ENCODE results near the gene ATP5IF1.

DNA sequence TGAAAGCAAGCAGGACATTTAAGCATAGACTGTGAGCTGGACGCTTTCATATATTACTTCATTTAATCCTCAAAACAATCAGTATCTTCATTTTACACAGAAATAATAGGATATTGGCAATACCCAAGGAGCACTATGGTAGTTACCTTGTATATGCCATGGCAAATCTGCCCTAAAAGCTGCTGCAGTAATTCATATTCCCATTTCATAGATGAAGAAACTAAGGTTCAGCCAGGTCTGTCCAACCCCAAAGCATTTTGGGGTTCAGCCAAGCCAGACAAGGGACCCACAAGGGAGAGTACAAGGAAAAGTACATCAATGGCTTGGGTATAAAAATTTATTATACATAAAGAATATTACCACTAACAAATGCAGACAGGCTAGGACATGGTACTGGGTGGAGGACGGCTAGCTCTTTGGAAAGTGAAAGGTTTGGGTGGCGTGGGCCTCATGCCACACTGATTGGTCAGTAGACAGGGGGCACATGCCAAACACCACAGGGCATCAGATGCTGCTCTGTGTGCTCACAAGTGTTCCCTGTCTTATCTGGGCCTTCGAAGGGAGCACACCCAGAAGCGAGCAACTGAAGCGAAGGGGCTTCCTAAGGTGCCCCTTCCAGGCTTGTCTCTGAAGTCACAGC, 35.6 kb upstream of the ATP5IF1 start:
- TF ChIP-seq YY1 (IDR thresholded peaks at IDR 0.05; ENCODE audit: extremely low read depth, insufficient replicate concordance, low read depth, low read length) (no peak), JUND (IDR thresholded peaks at IDR 0.05) (no peak), SP1 (IDR thresholded peaks at IDR 0.05; ENCODE audit: low read depth) (no peak), EGR1 (IDR thresholded peaks at IDR 0.05; ENCODE audit: low read depth) (no peak), EZH2 (IDR thresholded peaks at IDR 0.05) (no peak)
- TF ChIP-seq, protein P1, sequence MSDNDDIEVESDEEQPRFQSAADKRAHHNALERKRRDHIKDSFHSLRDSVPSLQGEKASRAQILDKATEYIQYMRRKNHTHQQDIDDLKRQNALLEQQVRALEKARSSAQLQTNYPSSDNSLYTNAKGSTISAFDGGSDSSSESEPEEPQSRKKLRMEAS (IDR thresholded peaks at IDR 0.05) = no peak
- TF ChIP-seq, protein P2, sequence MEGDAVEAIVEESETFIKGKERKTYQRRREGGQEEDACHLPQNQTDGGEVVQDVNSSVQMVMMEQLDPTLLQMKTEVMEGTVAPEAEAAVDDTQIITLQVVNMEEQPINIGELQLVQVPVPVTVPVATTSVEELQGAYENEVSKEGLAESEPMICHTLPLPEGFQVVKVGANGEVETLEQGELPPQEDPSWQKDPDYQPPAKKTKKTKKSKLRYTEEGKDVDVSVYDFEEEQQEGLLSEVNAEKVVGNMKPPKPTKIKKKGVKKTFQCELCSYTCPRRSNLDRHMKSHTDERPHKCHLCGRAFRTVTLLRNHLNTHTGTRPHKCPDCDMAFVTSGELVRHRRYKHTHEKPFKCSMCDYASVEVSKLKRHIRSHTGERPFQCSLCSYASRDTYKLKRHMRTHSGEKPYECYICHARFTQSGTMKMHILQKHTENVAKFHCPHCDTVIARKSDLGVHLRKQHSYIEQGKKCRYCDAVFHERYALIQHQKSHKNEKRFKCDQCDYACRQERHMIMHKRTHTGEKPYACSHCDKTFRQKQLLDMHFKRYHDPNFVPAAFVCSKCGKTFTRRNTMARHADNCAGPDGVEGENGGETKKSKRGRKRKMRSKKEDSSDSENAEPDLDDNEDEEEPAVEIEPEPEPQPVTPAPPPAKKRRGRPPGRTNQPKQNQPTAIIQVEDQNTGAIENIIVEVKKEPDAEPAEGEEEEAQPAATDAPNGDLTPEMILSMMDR (IDR thresholded peaks at IDR 0.05 in 2 of 3, conservative IDR thresholded peaks at IDR 0.05 in 1 of 3; ENCODE audit: borderline replicate concordance in 1 of 3, insufficient read depth in 1 of 3, low read depth in 2 of 3, low read length in 2 of 3) = no peak
- TF ChIP-seq, protein P3, sequence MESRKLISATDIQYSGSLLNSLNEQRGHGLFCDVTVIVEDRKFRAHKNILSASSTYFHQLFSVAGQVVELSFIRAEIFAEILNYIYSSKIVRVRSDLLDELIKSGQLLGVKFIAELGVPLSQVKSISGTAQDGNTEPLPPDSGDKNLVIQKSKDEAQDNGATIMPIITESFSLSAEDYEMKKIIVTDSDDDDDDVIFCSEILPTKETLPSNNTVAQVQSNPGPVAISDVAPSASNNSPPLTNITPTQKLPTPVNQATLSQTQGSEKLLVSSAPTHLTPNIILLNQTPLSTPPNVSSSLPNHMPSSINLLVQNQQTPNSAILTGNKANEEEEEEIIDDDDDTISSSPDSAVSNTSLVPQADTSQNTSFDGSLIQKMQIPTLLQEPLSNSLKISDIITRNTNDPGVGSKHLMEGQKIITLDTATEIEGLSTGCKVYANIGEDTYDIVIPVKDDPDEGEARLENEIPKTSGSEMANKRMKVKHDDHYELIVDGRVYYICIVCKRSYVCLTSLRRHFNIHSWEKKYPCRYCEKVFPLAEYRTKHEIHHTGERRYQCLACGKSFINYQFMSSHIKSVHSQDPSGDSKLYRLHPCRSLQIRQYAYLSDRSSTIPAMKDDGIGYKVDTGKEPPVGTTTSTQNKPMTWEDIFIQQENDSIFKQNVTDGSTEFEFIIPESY (IDR thresholded peaks at IDR 0.05; ENCODE audit: extremely low read depth, insufficient replicate concordance, low read length) = no peak
